ENCODE data around the gene ROMO1.
"Not testable (repeated sequence)": the region's sequence is repeated elsewhere in the genome, so short reads cannot be mapped to it uniquely, and the experiment has no call there.

The ROMO1 gene

DNA sequence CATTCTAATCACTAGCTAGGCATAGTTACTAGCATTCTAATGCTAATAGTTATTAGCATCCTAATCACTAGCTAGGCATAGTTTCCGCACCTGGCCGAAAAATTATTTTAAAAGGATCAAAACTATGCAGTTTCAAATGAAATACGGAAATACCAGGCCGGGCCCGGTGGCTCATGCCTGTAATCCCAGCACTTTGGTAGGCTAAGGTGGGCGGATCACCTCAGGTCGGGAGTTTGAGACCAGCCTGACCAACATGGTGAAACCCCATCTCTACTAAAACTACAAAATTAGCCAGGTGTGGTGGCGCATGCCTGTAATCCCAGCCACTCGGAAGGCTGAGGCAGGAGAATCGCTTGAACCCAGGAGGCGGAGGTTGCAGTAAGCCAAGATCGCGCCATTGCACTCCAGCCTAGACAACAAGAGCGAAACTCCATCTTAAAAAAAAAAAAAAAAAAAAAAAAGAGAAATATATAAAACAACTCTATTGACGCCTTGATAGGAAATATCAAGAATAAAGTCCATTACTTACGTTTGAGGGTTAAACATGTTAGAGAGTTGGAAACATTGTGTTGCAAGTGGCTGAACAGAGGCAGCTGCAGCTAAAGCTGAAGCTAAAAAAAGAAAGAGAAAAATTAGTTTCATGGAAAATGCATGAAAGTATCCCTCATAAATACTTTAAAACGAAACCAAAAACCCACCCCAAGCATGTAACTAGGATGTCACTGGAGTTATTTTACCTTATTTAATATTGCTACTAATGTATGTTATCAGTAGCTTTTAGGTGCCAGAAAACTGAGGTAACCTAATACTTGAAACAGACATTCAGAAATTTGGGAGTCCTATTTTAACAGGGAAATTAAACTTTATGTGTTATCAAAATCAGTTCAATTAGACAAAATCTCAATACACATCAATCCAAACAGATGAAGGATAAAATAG lies 7.7 kb downstream of the ROMO1 start:
- H3K4me3 ChIP-seq (ENCODE audit: low read depth, low read length); DNase-seq (ENCODE audit: low read depth): not testable (repeated sequence)

DNA sequence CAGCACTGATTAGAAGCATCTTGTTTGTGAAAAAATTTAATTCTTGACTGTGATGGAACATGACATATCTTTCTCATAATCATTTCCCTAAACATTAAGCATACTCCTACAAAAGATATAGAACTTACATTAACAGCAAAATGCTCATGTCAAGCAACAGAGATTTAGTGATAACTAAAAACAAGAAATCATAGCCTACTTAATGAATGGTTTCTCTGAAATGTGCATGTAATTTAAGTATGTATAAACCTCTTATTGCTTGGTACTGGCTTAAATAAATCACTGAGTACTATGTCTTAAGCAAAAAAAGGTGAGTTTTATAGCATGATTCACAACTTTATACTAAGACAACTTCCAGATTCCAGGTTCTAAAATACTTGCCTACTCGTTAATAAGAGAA lies 9.3 kb downstream of the ROMO1 start:
- no peak for DNase-seq (ENCODE audit: low read depth)
- H3K4me3 ChIP-seq (ENCODE audit: low read depth, low read length) = no peak overlapping the region

DNA sequence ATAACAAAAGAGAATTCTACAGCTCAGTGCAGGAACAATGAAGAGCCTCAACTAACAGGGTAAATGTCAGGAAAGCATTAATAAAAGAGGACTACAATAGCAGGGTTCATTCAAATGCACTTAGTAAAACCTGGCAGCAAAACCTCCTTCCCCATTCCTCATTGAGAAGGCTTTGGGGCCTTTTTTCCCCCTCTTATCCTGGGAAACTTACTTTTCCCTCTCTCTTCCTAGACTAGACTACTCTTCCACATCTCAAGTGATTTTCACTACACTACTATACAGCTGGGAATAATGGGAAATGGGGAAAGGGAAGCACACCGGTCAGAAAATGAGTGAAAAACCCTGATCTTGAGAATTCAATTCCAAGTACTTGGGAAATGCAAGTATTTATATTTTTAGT lies 10.1 kb downstream of the ROMO1 start:
- no peak for DNase-seq (ENCODE audit: low read depth)
- no peak overlapping the region for H3K4me3 ChIP-seq (ENCODE audit: low read depth, low read length)

DNA sequence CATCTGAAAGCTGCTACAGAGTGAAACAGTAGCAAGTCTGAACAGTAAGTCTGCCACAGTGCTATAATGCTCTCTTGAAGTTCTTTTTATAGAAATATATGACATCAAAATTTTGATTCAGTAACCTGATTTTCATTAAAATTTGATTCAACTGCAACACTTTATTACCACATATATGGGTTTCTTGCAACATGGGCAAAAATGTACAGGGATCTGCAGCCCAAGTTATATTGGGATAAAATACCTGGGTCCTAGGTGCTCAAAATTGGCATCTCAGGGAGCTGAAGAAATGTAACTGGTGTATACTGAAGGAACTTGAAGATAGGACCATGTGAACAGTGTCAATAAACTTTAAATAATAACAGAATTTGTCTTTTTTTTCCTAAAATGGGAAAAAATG lies 10.8 kb downstream of the ROMO1 start:
- no peak for DNase-seq (ENCODE audit: low read depth)
- H3K4me3 ChIP-seq (ENCODE audit: low read depth, low read length) = no peak overlapping the region

DNA sequence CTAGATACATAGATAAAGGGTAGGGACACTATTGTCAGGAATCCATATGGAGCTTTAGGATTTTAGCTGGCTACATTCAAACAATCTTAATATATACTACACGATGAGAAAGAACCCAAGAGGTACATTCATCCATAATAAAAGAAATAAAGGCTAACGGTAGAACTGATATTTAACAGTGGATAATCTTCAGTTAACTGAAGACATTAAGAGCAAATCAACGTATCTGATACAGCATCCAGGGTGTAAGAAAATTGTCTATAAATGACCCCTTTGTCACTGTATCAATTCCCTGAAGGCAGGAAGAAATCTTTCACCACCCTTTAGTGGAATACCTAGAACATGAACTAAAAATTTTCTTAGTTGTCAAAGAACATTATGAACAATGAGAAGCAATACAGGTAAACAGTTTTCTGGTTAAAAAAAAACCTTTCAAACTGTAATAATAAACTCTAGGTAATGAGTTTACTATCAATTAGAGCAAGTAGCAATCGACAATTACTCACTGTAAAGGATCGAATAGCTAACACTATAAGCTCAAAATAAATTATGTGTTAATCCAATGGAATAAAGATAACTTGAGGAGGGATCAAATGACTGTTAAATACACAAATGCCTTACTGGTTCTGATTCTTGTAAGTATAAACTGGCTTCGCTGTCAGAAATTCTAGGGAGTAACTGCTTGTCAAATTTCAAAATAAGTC lies 11.8 kb downstream of the ROMO1 start:
- no peak overlapping the region for H3K4me3 ChIP-seq (ENCODE audit: low read depth, low read length)
- DNase-seq (ENCODE audit: low read depth) = no peak

DNA sequence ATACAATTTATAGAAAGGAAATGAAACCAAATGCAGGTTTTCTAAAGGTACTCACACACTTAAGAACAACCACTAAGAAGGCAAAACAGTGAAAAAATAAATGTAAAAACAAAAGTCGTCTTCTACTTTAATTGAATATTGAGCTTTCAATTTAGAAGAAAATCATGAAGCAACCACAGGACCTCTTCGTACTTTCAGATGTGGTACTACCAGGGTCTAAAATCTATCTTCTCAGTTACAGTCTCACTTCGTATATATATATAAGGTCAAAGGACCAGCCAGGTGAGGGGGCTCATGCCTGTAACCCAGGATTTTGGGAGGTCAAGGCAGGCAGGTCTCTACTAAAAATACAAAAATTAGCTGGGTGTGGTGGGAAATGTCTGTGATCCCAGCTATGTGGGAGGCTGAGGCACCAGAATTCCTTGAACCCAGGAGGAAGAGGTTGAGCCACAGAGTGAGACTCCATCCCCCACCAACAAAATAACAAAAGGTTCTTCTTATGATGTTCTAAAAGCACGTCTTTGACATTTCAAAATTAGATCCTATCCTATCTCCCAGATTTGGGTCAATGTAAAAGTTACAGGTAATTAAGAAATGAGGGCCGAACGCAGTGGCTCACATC lies 12.5 kb downstream of the ROMO1 start:
- no peak overlapping the region for H3K4me3 ChIP-seq (ENCODE audit: low read depth, low read length)
- no peak for DNase-seq (ENCODE audit: low read depth)

DNA sequence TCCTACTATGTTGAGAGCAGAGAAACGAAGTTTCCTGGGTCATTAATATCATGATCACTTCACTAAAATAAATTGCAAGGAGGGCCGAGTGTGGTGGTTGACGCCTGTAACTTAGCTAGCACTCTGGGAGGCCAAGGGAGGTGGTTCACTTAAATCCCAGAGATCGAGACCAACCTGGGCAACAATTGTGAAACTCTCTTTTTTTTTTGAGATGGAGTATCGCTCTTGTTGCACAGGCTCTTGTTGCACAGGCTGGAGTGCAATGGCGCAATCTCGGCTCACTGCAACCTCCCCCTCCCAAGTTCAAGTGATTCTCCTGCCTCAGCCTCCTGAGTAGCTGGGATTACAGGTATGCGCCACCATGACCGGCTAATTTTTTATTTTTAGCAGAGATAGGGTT lies 13.9 kb downstream of the ROMO1 start:
- DNase-seq (ENCODE audit: low read depth); H3K4me3 ChIP-seq (ENCODE audit: low read depth, low read length): not testable (repeated sequence)

DNA sequence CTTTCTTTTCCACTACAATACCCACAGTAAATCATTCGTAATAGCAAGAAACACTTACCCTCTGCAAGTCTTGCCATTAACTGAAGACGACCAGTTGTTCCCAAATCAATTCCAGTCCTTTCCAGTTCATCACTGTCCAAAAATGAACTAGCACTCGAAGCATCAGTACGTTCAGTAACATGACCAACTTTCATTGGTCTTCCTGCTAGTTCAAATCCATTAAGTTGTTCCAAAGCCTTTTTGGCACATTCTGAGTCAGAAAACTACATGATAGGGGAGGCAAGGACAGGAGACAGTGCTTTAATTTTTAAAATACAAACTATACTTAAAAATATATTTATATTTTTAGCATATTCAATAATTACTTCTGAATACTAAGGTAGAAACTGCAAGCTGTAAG lies 14.9 kb downstream of the ROMO1 start:
- no peak overlapping the region for H3K4me3 ChIP-seq (ENCODE audit: low read depth, low read length)
- no peak for DNase-seq (ENCODE audit: low read depth)

DNA sequence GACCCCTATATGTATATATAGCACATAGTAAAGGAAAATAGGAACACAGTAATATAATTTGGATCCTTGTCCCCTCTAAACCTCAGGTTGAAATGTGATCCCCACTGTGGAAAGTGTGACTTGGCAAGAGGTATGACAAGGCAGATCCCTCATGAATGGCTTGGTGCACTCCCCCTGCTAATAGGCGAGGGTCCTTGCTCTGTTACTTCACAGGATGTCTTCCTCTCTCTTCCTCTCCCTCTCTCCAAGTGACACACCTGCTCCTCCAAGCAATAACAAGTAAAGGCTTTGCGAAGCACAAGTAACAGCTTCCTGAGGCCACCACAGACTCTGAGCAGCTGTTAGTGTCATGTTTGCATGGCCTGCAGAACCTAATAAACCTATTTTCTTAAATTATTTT lies 16.4 kb downstream of the ROMO1 start:
- no peak for DNase-seq (ENCODE audit: low read depth)

DNA sequence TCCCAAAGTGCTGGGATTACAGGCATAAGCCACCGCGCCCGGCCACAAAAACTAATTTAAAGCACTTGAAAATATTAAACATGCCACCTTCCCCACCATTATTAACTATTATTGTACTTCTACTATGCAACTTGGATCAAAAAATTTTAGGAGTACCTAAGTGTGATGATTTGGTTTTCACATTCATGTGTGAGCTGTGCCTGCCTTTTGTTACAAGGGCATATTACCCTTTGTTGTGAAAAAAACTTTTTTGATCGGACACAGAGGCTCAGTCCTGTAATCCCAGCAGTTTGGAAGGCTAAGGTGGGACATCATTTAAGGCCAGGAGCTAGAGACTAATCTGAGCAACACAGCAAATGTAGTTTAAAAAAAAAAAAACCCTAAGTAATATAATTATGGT lies 17.1 kb downstream of the ROMO1 start:
- no peak overlapping the region for H3K4me3 ChIP-seq (ENCODE audit: low read depth, low read length)
- no peak for DNase-seq (ENCODE audit: low read depth)

More for the DNA sequence above, 16.4 kb downstream of the ROMO1 start:
- no peak overlapping the region for H3K4me3 ChIP-seq (ENCODE audit: low read depth, low read length)

DNA sequence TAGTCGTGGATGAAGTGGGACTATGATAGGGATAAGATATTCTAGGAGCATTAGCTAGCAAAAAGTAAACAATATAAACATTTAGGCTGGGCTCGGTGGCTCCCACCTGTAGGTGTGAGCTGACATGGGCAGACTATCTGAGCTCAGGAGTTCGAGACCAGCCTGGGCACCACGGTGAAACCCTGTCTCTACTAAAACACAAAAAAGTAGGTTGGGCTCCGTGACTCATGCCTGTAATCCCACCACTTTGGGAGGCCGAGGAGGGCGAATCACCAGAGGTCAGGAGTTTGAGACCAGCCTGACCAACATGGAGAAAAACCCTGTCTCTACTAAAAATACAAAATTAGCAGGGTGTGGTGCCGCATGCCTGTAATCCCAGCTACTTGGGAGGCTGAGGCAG lies 19.1 kb downstream of the ROMO1 start:
- not testable (repeated sequence) for H3K4me3 ChIP-seq (ENCODE audit: low read depth, low read length); DNase-seq (ENCODE audit: low read depth)

DNA sequence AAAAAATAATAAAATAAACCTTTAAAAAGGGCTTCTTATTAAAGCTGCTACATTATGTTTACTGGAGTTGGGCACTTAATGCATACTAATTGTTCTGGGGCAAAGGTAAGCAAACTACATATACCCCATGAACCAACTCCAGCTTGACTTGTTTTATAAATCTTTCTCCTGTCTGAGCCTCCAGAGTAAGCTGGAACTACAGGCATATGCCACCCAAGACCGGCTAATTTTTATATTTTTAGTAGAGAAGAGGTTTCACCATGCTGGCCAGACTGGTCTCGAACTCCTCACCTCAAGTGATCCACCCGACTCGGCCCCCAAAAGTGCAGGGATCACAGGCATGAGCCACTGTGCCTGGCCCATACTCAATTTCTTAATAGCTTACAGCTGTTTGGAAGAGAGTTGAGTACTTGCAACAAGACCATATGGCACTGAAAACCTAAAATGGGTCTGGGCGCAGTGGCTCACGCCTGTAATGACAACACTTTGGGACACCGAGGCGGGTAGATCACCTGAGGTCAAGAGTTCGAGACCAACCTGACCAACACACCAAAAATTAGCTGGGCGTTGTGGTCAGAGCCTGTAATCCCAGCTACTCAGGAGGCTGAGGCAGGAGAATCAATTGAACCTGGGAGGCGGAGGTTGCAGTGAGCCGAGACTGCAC lies 19.9 kb downstream of the ROMO1 start:
- no peak for DNase-seq (ENCODE audit: low read depth)
- H3K4me3 ChIP-seq (ENCODE audit: low read depth, low read length) = no peak overlapping the region

DNA sequence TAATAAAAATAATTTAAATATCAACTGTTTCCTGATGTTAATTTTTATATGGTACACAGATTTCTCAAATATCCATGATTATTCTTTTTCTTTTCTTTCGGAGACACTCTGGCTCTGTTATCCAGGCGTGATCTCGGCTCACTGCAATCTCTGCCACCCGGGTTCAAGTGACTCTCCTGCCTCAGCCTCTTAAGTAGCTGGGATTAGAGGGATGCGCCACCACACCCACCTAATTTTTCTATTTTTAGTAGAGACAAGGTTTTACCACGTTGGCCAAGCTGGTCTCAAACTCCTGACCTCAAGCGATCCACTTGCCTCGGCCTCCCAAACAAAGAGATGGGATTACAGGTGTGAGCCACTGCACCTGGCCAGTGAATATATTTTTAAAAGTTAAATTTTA lies 20.5 kb downstream of the ROMO1 start:
- no peak overlapping the region for H3K4me3 ChIP-seq (ENCODE audit: low read depth, low read length)
- no peak for DNase-seq (ENCODE audit: low read depth)

DNA sequence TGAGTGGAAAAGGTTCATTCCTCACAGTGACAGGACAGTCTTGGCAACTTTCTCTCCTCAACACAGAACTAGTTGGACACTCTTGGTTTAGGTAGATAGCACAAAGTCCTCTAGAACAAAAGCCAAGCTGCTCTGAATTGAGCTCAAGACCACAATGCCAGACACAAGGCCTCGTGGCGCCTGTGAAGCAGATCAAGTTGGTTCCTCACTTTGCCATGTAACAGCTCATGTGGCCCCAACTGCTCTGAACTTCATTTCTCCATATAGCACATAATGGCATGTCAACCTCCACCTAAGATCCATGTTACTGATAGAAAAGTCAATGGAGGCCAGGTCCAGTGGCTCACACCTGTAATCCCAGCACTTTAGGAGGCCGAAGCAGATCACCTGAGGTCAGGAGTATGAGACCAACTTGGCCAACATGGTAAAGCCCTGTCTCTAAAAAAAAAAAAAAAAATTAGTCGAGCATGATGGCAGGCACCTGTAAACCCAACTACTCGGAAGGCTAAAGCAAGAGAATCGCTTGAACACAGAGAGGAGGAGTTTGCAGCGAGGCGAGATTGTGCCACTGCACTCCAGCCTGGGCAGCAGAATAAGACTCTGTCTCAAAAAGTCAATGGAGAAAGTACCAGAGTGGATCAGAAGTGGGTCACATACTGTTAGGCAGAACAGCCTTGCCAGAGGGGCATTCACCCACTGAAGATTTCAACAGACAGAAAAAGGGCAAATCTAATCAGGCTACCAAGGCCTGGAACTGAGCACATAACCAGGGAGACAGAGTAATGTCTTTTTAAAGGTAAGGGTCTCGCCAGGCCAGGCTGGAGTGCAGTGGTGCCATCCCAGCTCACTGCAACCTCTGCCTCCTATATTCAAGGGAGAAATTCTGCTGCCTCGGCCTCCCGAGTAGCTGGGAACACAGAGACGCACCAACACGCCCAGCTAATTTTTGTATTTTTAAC lies 21.2 kb downstream of the ROMO1 start:
- DNase-seq (ENCODE audit: low read depth) = no peak
- no peak overlapping the region for H3K4me3 ChIP-seq (ENCODE audit: low read depth, low read length)

DNA sequence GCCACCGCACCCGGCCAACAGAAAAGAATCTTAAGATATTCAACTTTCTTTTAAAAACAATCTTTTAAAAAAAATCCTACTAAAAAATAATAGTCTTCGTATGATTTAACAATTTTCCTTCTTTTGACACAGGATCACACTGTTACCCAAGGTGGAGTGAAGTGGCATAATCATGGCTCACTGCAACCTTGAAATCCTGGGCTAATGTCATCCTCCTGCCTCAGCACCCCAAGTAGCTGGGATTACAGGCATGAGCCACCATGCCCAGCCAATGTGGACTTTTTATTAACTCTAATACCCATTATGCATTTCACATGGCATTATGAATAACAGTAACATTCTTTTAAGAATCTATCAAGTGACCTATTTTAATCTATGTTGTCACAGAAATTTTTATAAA lies 22.0 kb downstream of the ROMO1 start:
- DNase-seq (ENCODE audit: low read depth) = no peak
- no peak overlapping the region for H3K4me3 ChIP-seq (ENCODE audit: low read depth, low read length)

DNA sequence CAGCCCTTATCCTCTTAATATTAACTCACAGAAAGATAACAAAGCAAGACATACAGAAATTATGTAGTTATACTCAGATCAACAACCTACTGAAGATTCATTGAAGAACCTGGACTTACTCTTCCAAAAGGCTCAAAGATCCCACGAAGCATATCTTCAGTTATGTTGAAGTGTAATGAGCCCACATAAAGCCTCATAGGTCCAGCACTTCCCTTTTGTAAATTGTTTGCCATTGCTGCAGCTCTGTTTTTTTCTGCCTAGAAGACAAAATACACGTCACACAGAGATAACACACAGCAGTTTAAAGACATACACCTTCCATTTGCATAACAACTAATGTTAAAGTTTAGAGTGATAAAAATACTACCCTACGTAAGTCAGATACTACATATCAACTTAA lies 22.4 kb downstream of the ROMO1 start:
- H3K4me3 ChIP-seq (ENCODE audit: low read depth, low read length) = no peak overlapping the region
- DNase-seq (ENCODE audit: low read depth) = no peak

DNA sequence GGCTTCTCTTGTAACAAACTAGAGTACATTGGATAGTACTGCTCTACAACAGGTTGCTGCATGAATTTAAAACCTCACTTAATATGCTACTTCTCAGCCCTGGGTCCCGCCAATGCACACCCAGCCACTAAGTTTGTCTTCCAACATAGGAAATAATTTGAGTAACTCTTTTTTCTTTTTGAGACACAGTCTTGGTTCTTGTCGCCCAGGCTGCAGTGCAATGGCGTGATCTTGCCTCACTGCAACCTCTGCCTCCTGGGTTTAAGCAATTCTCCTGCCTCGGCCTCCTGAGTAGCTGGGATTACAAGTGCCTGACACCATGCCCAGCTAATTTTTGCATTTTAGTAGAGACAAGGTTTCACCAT lies 24.1 kb downstream of the ROMO1 start:
- not testable (repeated sequence) for DNase-seq (ENCODE audit: low read depth); H3K4me3 ChIP-seq (ENCODE audit: low read depth, low read length)

DNA sequence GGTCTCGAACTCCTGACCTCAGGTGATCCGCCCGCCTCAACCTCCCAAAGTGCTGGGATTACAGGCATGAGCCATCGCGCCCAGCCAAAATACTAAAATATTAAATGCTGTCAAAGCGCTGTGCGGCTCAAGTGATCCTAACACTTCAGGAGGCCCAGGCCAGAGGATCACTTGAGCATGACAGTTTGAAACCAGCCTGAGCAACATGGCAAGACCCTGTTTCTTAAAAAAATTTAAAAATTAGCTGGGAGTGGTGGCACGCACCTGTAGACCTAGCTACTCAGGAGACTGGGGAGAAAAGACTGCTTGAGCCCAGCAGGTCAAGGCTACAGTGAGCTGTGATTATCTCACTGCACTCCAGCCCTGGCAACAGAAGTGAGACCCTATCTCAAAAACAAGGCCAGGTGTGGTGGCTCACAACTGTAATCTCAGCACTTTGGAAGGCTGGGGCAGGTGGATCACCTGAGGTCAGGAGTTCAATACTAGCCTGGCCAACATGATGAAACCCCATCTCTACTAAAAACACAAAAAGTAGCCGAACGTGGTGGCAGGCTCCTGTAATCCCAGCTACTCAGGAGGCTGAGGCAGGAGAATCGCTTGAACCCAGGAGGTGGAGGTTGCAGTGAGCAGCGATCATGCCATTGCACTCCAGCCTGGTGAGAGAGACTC lies 24.6 kb downstream of the ROMO1 start:
- H3K4me3 ChIP-seq (ENCODE audit: low read depth, low read length); DNase-seq (ENCODE audit: low read depth): not testable (repeated sequence)
